Stimulated activated CD8-positive, alpha-beta memory T cell treated with anti-CD3 and anti-CD28 coated beads, Interleukin-12 subunit alpha, Interleukin-12 subunit beta, amount 100 ng/mL, for 24 hours (primary cell): ENCODE data around the gene ZBTB7C.

Experiments
- DNase-seq: peaks from one replicate; pipeline ENCODE4 v3.0.0-alpha.2; 2020; ENCODE audit errors: extremely low read depth

Gene ZBTB7C

DNA sequence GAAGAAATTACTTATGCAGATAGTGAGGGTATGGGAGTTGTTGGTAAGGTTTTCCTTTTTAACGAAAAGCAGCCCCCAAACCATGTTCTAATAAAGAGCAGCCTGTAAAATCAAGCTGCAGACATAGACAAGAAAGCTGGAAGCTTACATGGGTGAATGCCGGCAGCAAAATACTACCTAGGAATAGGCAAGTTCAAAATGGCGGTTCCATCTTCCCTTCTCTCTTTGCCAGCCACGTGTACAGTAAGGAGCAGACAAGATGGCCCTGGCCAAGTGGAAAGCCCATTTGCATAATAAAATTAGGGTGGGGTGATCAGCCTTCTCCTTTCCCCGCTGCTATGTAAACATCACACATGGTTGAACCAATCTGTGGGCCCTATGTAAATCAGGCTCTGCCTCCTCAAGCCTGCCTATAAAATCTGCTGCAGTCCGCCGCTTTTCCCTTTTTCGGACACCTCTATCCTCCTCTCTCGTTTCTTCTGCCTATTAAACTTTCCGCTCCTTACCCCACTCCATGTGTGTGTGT lies 155.0 kb downstream of the ZBTB7C start:
- DNase-seq, result no peak

DNA sequence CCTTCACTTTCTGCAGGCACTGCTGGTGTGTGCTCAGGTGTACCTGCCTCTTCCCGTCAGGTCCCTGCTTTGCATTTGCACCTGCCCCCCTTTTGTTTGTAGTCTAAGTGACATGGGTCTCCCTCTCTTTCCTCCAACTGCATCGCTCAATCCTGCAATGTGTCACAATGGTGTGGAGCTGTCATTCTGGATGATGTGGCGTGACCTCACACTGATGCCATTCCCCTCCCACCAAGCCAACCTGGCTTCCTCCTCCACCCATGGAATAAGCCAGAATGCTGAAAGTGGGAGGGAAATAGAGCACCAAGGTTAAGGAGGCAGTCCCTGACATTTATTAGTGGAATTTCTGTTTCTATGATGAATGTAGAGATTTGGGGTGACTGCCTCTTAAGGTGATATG lies 156.7 kb downstream of the ZBTB7C start:
- DNase-seq, result no peak

DNA sequence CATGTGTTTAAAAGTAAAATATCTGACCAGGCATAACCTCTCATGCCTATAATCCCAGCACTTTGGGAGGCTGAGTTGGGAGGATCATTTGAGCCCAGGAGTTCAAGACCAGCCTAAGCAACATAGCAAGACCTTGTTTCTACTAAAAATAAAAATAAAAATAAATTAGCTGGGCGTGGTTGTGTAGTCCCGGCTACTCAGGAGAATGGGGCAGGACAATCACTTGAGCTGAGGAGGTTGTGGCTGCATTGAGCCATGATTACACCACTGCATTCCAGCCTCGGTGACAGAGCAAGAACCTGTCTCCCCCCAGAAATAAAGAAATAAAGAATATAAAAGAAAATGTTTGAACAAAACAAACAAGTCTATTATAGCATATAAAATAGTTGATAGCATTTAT lies 158.3 kb downstream of the ZBTB7C start:
- no peak for DNase-seq

DNA sequence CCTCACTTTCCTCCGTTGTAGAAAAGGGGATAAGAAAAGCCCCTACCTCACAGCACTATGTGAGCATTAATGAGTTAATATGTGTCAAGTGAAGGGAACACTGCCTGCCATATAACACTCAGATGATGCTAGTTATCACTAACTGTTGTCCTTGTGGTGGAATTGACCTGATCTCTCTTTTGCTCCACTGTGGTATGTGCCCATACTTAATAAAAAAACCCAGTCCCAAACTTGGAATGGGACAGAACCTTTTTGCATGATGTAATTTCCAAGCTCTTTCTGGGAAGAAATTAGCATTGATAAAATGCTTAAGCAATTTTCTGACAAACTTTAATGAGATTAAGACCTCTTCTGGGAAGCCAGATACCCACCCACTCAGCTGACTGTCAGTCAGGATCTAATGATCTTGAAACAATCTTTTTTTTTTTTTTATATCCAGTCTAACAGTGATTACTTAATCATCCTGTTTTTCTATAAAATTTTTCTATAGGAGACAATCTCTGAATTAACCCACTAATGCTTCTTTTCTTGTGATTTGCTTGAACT lies 158.7 kb downstream of the ZBTB7C start:
- no peak for DNase-seq

DNA sequence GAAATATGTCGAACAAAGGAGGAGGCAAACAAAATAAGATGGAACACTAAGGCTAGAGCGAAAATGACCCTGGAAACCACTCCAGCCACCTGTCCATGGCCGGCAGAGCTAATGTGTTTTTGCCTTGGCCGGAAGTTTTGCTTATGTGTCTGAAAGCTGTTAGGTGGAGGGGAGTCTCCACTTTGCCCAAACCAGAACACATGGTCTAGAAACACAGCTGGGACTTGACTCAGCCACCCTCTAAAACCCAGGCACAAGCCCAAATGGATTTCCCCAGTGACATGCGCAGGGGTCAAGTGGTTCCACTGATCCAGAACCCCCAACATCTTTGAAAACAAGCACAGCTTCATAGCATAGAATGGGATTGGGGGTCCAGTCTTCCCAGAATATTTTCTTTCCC lies 159.3 kb downstream of the ZBTB7C start:
- DNase-seq, result no peak

DNA sequence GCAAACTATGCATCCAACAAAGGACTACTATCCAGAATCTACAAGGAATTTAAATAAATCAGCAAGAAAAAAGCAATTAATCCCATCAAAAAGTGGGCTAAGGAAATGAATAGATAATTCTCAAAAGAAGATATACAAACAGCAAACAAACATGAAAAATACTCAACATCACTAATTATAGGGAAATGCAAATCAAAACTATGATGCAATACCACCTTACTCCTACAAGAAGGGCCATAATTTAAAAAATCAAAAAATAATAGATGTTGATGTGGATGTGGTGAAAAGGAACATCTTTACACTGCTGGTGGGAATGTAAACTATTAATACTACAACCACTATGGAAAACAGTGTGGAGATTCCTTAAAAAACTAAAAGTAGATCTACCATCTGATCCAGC lies 164.7 kb downstream of the ZBTB7C start:
- no peak for DNase-seq

DNA sequence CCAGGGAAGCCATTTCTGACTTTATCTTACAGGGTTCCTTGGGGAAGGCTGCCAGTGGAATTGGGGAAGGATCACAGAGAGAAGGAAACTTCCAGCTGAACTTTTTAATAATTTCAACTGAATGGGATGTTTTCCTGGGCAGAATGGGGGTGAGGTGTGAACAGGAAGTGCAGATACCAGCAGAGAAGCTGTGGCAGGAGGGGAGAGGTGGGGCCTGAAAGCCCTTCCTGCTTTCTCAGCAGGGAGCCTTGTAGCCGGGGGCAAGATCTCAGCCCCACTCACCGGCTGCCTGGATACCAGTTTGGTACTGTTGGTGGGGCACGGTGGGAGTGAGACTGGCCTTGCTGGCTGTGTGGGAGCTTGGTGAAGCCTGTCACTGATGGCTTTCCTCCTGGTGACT lies 170.5 kb downstream of the ZBTB7C start:
- no peak for DNase-seq

DNA sequence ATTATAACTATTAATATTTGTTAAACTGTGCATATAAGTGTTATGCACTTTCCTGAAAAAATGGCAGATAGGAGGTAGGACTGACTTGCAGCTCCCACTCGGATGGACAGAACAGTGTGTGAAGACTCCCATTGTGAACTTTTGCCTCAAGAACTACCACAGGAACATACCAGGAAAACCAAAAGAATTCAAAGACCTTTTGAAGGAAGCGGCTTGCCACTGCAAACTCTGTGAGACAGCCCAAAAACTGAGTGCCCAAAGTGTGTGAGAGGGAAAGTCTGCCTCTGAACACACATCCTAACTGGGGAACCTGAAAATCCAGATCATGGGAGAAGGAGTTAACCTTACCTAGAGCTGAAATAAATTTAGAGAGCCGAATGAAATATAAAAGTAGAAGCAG lies 171.0 kb downstream of the ZBTB7C start:
- no peak for DNase-seq

DNA sequence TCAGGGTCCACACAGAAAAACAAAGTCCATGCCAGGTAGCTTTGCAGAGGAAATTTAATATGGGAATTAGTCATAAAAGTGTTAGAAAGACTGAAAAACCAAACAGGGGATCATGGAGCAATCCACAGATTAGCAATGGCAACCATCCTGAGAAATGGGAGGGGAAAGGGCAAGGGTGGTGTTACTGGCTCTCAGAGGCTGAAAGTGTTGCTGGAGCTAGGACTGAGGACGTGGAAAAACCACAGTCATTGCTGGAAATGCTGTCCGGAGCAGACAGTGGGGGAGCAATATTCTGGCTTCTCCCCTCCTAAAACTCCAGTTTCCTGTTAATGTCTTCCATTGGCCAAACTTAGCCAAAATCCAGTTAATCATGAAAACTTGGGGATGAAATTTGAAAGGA lies 172.4 kb downstream of the ZBTB7C start:
- DNase-seq, result no peak

DNA sequence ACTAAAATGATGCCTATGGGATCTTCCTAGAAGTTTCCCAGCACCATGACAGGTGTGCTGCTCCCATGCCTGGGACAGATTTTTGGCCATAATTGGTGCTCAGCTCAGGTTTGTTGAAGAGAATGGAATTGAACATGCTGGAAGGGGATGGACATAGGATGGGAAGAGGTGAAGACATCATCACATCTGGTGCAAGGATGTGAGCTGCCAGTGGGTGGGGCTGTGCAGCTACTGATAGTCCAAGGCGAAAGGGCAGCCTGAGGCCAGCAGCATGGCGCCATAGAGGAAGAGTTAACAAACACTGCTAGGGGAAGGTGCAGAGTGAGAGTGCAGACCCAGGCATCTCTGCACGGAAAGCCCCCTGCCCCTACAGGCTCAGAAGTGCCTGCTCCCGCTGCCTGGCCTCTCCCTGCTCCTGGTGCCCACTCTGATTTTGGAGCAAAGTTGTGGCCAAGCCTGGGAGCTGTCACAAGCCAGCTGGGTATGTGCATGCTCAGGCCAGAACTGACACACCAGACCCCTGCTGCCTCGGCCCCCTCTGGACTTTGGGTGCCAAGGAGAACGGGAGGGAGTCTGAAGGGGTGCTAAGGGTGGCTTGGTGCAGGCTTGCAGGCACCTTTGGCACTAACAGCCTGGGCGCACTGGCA lies 178.6 kb downstream of the ZBTB7C start:
- DNase-seq, result no peak

DNA sequence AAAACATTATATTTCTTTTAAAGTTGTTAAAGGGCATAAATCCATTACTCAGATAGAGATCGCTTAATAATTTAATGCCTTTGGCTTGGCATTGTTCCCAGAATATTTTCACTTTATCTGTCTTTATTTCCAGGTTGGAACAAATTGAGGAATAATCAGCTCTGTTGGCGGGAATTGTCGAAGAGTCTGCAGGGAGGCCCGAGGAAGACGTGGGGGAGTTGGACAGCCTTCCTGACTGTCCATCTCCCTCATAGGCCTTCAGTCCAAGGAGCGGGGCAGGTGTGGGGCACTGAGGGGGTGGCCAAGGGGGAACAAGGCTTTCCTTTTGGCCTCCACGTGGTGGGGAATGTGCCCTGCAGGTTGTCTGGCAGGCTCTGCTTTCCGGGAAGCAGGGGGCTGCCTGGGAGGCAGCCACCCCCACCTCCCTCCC lies 179.6 kb downstream of the ZBTB7C start:
- no peak for DNase-seq

DNA sequence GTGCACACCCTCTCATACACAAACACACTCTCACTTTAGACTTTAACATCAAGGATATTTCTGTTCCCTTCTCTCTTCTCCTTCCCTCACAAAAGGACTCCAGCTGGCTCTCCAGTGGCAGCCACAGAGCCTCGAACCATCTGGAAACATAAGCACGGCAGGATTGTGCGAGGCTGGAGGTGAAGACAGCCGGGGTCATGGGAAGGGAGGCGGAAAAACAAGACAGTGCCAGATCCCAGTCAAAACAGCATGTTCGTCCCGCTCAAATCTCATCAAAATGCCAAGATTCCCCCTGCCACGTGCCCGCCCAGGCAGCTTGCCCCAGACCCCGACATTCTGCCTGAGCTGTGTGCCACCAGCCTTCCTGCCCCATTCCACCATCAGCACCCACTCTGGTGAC lies 180.3 kb downstream of the ZBTB7C start:
- no peak for DNase-seq

DNA sequence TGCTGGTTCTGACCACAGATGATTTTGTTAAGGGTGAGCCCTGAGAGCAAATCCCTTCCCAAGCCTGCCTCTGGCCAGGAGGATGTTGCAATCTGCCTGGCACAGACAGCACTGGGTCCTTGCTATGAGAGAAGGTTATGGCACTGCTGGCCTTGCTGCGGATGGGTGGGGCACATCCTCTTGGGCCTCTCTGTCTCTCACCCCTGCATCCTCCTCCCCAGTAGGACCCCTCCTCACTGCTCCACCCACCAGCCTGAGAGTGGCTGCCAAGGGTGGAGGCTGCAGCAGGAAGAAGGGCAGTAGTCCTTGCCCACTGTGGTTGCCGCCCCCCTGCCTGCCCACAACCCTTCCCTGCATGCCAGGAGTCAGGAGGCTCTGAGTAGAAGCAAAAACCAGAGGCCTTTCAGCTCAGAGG lies 180.9 kb downstream of the ZBTB7C start:
- DNase-seq, result no peak

DNA sequence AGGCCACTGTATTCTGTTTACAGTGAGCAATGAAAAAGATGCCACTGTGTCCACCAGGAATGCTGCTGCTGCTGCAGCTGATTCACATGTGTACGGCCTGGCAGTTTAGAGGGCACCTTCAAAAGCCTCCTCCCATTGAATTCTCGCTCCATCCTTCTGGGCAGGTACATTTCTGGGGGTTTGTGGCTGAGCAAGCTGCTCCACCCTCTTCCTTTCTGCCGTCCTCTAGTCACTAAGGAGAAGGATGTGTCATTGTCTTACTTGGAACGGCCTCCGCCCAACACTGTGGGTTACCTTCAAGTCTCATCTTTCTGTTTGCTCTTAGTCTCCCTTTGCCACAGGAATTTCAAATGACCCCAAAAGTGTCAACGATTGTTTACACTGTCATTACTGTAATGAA lies 182.0 kb downstream of the ZBTB7C start:
- DNase-seq, result no peak

DNA sequence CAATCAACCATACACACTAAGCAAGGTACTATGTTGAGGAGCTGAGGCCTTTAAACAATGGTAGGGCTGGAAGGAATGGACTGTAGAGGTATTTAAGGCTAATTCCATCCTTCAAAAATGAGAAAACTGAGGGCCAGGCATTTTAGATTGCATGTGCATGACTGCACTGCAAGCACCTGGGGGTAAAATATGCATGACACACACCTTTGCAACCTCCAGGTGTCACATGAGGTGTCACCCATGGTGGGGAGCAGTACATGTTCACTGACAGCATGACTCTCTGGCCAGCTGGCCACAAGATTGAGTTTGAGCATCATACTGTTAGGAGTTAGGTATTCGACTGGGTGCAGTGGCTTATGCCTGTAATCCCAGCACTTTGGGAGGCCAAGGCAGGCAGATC lies 182.8 kb downstream of the ZBTB7C start:
- no peak for DNase-seq

DNA sequence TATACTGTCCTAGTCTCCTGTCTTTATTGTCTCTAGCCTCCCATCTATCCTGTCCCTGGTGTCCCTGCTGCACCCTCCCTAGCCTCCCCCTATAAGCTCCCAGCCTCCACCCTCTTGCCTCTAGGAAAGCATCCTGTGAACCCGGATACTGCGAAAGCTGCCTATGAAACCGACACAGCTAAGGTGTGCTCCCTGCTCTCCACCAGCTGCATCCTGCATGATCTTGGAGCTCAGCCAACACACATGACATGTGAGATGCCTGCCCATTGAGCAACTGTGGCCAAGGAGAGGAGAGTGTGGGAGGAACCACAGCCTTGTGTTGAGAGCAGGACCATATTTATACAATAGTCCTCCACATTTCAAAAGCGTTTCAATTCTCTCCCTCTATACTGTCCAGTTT lies 187.1 kb downstream of the ZBTB7C start:
- DNase-seq, result no peak

DNA sequence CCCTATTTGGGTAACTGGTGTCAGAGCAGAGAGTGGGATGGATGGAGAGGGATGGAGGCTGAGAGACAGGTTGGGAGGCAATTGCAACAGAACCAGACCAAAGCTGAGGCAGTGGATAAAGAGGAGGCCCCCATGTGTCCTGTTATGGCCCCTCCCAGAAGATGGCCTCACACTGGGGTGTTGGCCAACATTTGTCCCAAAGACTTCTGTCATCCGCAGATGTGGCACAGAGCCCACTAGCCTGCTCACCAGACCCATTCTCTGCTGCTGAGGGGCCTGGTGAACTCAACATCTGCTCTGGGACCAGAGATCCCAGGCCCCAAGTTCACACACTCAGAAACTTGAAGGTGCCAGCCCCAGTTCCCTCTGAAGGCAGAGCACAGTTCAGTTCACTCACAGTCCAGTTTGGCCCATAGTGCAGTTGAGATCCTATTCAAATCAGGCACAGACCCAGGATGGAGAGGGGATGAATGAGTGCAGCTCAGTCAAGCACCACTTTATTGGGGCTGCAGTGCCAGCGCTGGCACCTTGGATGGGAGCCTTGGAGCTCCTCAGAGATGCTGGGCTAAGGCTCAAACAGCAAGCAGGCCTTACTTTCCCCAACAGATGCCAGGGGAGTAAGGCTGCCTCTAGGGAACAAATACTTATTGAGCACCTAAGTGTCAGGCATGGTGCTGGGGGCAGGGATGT lies 189.2 kb downstream of the ZBTB7C start:
- DNase-seq, result no peak

DNA sequence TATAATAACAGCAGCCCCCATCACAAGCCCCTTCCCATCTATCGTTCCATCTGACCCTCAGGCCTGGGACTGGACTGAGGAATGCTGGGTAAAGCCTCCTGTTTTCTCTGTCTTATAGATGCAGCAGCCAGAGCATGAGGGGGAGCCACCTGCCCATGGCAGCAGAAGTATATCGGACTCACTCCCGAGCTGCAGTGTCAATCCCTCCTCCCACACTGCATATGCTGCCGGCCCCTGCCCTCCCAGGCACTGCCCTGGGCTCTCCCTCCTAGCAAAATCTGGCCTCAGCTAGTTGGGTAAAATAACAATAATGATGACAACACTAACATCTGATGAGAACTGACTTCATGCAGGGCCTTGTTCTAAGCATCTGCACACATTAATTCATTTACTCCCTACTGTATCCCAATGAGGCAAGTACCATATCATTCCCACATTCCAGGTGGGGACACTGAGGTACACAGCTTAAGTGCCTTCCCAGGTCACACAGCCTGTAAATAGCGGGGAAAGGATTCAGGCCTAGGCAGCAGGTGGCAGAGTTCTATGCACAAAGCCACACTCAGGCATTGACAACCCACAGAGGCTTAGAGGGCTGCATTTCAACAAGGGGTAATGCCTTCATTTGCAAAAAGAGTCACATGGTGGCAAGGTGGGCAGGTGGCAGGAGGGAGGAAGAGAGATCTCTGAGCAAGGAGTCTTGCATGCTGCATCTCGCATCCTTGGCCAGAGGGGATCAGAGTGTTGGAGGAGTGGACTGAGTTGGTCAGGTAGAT lies 190.0 kb downstream of the ZBTB7C start:
- no peak for DNase-seq

DNA sequence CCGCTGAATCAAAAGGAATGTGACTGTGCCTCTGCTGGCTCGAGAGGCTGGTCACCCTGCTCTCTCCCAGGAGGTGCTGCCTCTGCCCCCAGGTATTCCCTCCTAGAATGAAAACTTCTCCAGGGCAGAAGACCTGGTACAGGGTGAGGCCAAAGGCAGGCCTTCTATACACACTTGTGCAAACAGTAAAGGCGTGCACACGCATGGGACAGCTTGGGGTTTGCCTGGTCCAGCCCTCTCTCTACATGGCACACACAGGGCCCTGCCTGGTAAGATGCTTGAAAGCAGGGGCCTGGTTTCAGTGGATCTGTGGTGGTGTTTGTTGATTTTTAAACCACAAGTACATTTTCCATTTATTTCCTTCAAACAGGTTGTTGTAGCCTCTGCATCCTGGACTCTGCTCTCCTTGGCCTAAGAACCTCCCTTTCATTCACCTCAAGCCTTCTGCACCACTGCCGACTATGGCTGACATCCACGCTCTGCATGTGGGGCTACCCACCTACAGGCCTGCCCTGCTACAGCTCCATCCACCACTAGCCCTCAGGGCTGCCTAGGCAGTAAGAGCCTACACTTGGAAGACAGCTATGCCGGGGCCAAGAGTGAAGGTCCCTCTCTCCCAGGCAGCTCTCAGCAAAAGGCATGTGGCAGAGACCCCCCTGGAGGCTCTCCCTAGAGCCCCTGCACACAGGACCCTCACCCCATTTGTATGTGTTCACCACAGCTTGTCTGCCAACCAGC lies 190.7 kb downstream of the ZBTB7C start:
- no peak for DNase-seq

DNA sequence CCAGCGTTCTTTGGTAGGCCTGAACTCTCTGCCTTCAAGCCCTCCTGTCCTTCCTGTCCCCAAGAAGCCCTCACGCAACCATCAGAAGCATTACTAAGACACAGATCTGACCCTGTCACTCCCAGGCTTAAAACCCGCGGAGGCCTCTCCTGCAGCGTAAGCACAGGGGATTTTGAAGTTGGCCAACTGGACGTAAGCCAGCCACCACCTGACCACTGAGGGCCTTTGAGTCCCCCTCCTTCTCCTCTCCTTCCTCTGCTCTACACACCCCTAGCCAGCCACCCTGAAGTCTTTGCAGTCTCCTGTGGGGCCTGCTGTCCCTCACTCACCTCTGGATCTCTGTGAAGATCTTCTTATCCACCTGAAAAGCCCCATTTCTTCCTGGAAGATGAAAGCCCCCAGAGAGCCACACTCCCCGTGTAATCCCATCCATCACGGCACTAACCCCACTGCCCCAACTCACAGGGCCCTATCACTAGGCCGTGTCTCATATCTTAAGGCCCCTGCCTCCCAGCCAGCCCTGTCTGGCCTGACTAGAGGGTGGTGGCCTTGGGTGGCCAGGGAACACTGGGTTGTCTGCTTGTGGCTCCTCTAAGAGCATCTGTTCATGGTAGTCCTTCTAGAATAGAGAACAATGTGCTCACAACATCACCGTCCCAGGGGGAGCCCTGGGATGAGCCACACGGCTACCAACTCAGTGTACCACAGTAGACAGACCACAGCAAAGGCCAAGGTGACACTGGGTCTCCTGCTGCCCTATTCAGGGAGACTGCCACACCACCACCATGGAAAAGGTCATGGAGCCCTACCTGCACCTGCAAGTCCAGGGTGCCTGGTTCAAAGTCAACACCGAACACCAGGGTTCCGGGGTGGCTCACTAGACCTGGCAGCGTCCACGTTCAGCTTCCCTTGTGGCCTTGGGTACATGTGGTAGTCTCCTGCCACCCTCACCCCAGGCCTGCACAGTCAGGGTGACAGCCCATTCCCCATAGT lies 191.6 kb downstream of the ZBTB7C start:
- DNase-seq, result no peak
